ENCODE results near the gene IRX6. TPM values are rescaled to one million over a fixed set of nuclear protein-coding genes. Genes with fewer than 3 reads are reported as not detected.

The IRX6 gene
- total and polyA plus RNA-seq, 2 of the 8 experiments (the other 6 are each of a cell fraction or from before 2014, with no cell fraction given) = 0.61 TPM; not detected in 1

GRCh38 chr16:55377840-55378239 is 53.8 kb downstream of the IRX6 start (continued):
- TF ChIP-seq CBX5 (IDR thresholded peaks at IDR 0.05; ENCODE audit: low read depth, low read length) (no peak), HDAC2 (IDR thresholded peaks at IDR 0.05; ENCODE audit: borderline replicate concordance in 1 of 2, low read depth in 2 of 2, low read length in 2 of 2) (no peak), POLR2AphosphoS5 (IDR thresholded peaks at IDR 0.05; ENCODE audit: low read depth, low read length) (no peak), TBP (IDR thresholded peaks at IDR 0.05; ENCODE audit: low read depth, low read length) (no peak), ASH2L (IDR thresholded peaks at IDR 0.05; ENCODE audit: low read length) (no peak), CHD2 (IDR thresholded peaks at IDR 0.05; ENCODE audit: low read length) (no peak), SP2 (IDR thresholded peaks at IDR 0.05; ENCODE audit: low read length) (no peak)
